Mucosa of descending colon (tissue), 3 donors: Measurements from ENCODE around the gene CD80. TPM values are rescaled to one million over a fixed set of nuclear protein-coding genes. Genes with fewer than 3 reads are reported as not detected.

Experiments
- ATAC-seq: fragments of 200-7000 bp; cut with Tn5 transposase; one replicate; pipeline ENCODE4 v1.9.1; 2020; ENCODE audit warnings: mild to moderate bottlenecking, moderate library complexity
- DNase-seq, 3 donors: peaks; one replicate each; pipeline ENCODE4 v3.0.0-alpha.2; 2020
- H3K36me3 ChIP-seq: fragments of 200-600 bp; one replicate; pipeline ENCODE4 v1.8.0; 2021; ENCODE audit warnings: low read depth, mild to moderate bottlenecking
- H3K4me1 ChIP-seq: fragments of 200-600 bp; one replicate; pipeline ENCODE4 v1.8.0; 2021; ENCODE audit warnings: low read depth, mild to moderate bottlenecking
- H3K4me3 ChIP-seq: fragments of 200-600 bp; one replicate; pipeline ENCODE4 v1.8.0; 2021; ENCODE audit warnings: mild to moderate bottlenecking
- H3K9me3 ChIP-seq: fragments of 200-600 bp; one replicate; pipeline ENCODE4 v1.8.0; 2021; ENCODE audit warnings: mild to moderate bottlenecking
- CTCF ChIP-seq: fragments of 200-600 bp; IDR thresholded peaks from one replicate; pipeline ENCODE4 v1.8.0; 2022; ENCODE audit warnings: antibody characterized with exemption, mild to moderate bottlenecking
- intact Hi-C, 2 donors: fragments of 100-400 bp; cut with DNase I in 1 of 2; cut with micrococcal nuclease in 1 of 2; formaldehyde crosslinking; loops; one replicate each; pipeline versions ENCODE4 v1.11.0 to v1.11.1; 2022; cut with DNase I, micrococcal nuclease
- total RNA-seq, 3 donors: library from RNA; stranded (reverse); fragmentation: NEBNext Ultra II Directional in 2 of 3; extraction: Animal tissue kit (Norgen Biotek cat#: 25700) in 2 of 3; gene quantifications; one replicate each; pipeline versions ENCODE4 v1.2.1 to v1.2.4, GENCODE V29; 2021 to 2023
- donor health status: DM: no; HTN: no; CAD: no; lungs with moderate emphysema.
- donor health status: DM: no; HTN: no; CAD: no.
- donor health status: DM: no; HTN: yes; CAD: no.

Gene CD80
- total RNA-seq, 3 donors from 2014 or later: 0.41 to 1.0 (median 0.58) TPM

GRCh38 chr3:119551598-119551997 lies 7.8 kb downstream of the CD80 start:
- no peaks in the 10 kb centered on the region for H3K4me1 ChIP-seq
- TF ChIP-seq CTCF: no peak
- H3K4me3 ChIP-seq: no peak overlapping the region
- no peak for ATAC-seq
- no peak for DNase-seq
- intact Hi-C loops: no loop called here
- no peaks in the 10 kb centered on the region for H3K9me3 ChIP-seq
- no peaks in the 10 kb centered on the region for H3K36me3 ChIP-seq

GRCh38 chr3:119550192-119550910 lies 9.1 kb downstream of the CD80 start:
- ATAC-seq: no peak
- no peaks in the 10 kb centered on the region for H3K36me3 ChIP-seq
- no peak for DNase-seq
- intact Hi-C loops: no loop called here
- no peaks in the 10 kb centered on the region for H3K9me3 ChIP-seq
- no peak for TF ChIP-seq CTCF
- H3K4me1 ChIP-seq: no peaks in the 10 kb centered on the region
- H3K4me3 ChIP-seq: no peak overlapping the region

- TF ChIP-seq CTCF: no peak
- intact Hi-C loops: no loop called here
- H3K4me3 ChIP-seq: no peak overlapping the region
- ATAC-seq (no peak), DNase-seq (no peak)
- H3K36me3 ChIP-seq: no peaks in the 10 kb centered on the region
- no peaks in the 10 kb centered on the region for H3K4me1 ChIP-seq
- no peaks in the 10 kb centered on the region for H3K9me3 ChIP-seq
Observed at GRCh38 chr3:119548341-119548740, 11.1 kb downstream of the CD80 start.

- Histone ChIP-seq H3K4me1 (no peaks in the 10 kb centered on the region), H3K9me3 (no peaks in the 10 kb centered on the region), H3K4me3 (no peak overlapping the region), H3K36me3 (no peaks in the 10 kb centered on the region)
- ATAC-seq: no peak
- intact Hi-C loops: no loop called here
- no peak for TF ChIP-seq CTCF
- DNase-seq: no peak
Observed at GRCh38 chr3:119547227-119547626, 12.2 kb downstream of the CD80 start.

- intact Hi-C loops: no loop called here
- Histone ChIP-seq H3K36me3 (no peaks in the 10 kb centered on the region), H3K9me3 (no peaks in the 10 kb centered on the region), H3K4me1 (no peaks in the 10 kb centered on the region), H3K4me3 (no peak overlapping the region)
- DNase-seq (no peak), ATAC-seq (no peak)
- TF ChIP-seq CTCF: no peak
Observed at GRCh38 chr3:119543147-119543546, 16.3 kb downstream of the CD80 start.
